ENCODE data around the gene DCUN1D5. TPM values are rescaled to one million over a fixed set of nuclear protein-coding genes. Genes with fewer than 3 reads are reported as not detected.
A peak's percentile ranks its signal among the peaks of the same experiment; 100 is the strongest.

DCUN1D5 gene
- total and polyA plus RNA-seq, 2 experiments from 2014 or later: 136 to 189 TPM

GRCh38 chr11:103076361-103076760 lies 15.6 kb downstream of the DCUN1D5 start:
- peaks cover 27% of the 10 kb centered on the region for H4K20me1 ChIP-seq (replicated peaks; ENCODE audit: insufficient read depth)
- peaks cover 45% of the 10 kb centered on the region for H3K36me3 ChIP-seq (ENCODE audit: insufficient read depth)
- H3K9me2 ChIP-seq (ENCODE audit: insufficient read depth): no peaks in the 10 kb centered on the region
- no peaks in the 10 kb centered on the region for H3K27me3 ChIP-seq (ENCODE audit: insufficient read depth)
- no peak overlapping the region for H3K4me2 ChIP-seq
- no peaks in the 10 kb centered on the region for H3F3A ChIP-seq (replicated peaks; ENCODE audit: low read depth)
- Mint-ChIP-seq H3K9me3 (no peaks in the 10 kb centered on the region), H3K27me3 (ENCODE audit: insufficient read depth, low read depth, poor library complexity) (no peaks in the 10 kb centered on the region), H3K36me3 (ENCODE audit: low read depth) (peaks cover 84% of the 10 kb centered on the region), H3K4me1 (no peaks in the 10 kb centered on the region), H3K4me3 (no peak overlapping the region), H3K27ac (no peak overlapping the region)
- TF ChIP-seq ZNF331 (CRISPR knock-in tag; IDR thresholded peaks at IDR 0.05; ENCODE audit: low read depth): no peak
- no peak for TF ChIP-seq POLR2AphosphoS5 (IDR thresholded peaks at IDR 0.05; ENCODE audit: low read depth)
- no peak for TF ChIP-seq JUNB (IDR thresholded peaks at IDR 0.05; ENCODE audit: unreplicated experiment)
- TF ChIP-seq CREB1 (CRISPR knock-in tag; IDR thresholded peaks at IDR 0.05; ENCODE audit: low read depth): no peak
- no peak for TF ChIP-seq NANOG (IDR thresholded peaks at IDR 0.05; ENCODE audit: borderline replicate concordance)
- no peak for TF ChIP-seq EZH2phosphoT487 (IDR thresholded peaks at IDR 0.05; ENCODE audit: unreplicated experiment)
- no peak for ATAC-seq
- no peak overlapping the region for H2AFZ ChIP-seq
- H3K4me3 ChIP-seq: no peak overlapping the region
- H3K79me2 ChIP-seq (replicated peaks; ENCODE audit: insufficient read depth): peaks cover 98% of the 10 kb centered on the region
- no peak for DNase-seq (ENCODE audit: low spot score)
- no peaks in the 10 kb centered on the region for H3K4me1 ChIP-seq (ENCODE audit: insufficient read depth)
- 0 out of 2 replicates have a peak overlapping the region, but pooled peaks have one; percentile 51 for H3K27ac ChIP-seq (ENCODE audit: low read depth)

DNA sequence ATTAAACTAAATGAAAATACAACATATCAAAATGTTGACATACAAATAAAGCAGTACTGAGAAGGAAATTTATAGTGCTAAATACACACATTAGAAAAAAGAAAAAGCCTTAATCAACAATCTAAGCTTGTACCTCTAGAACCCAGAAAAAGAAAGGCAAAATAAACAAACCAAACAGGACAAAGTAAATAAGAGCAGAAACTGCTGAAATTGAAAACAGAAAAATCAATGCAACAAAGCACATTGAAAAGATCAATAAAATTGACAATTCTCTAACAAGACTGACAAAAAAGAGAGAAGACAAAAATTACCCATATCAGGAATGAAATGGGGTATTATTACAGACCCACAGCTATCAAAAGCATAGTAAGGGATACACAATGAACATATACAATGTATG lies 21.0 kb downstream of the DCUN1D5 start:
- Mint-ChIP-seq H3K9me3 (no peaks in the 10 kb centered on the region), H3K4me1 (peaks cover 16% of the 10 kb centered on the region), H3K4me3 (no peak overlapping the region), H3K27me3 (ENCODE audit: insufficient read depth, low read depth, poor library complexity) (no peaks in the 10 kb centered on the region), H3K36me3 (ENCODE audit: low read depth) (peaks cover 43% of the 10 kb centered on the region), H3K27ac (peak overlapping the region; percentile 3)
- no peak overlapping the region for H3K27ac ChIP-seq (ENCODE audit: low read depth)
- no peak overlapping the region for H3K4me3 ChIP-seq
- H3K9me2 ChIP-seq (ENCODE audit: insufficient read depth): no peaks in the 10 kb centered on the region
- no peaks in the 10 kb centered on the region for H3F3A ChIP-seq (replicated peaks; ENCODE audit: low read depth)
- no peak overlapping the region for H2AFZ ChIP-seq
- DNase-seq (ENCODE audit: low spot score): no peak
- peaks cover 6% of the 10 kb centered on the region; the same call in 1 of the 2 replicates for H3K36me3 ChIP-seq (ENCODE audit: insufficient read depth)
- H3K4me2 ChIP-seq: no peak overlapping the region
- TF ChIP-seq CTCF (conservative IDR thresholded peaks at IDR 0.05; ENCODE audit: low read depth in 2 of 2): no peak
- no peak for TF ChIP-seq ETS1 (IDR thresholded peaks at IDR 0.05)
- no peak for TF ChIP-seq STAT1 (IDR thresholded peaks at IDR 0.05; ENCODE audit: unreplicated experiment)
- TF ChIP-seq ZNF462 (CRISPR knock-in tag; IDR thresholded peaks at IDR 0.05): no peak
- TF ChIP-seq ZNF114 (CRISPR knock-in tag; IDR thresholded peaks at IDR 0.05): no peak
- no peak for TF ChIP-seq NANOG (IDR thresholded peaks at IDR 0.05; ENCODE audit: borderline replicate concordance)
- no peak for TF ChIP-seq EZH2 (IDR thresholded peaks at IDR 0.05; ENCODE audit: low read depth, unreplicated experiment)
- no peak for TF ChIP-seq POLR2AphosphoS5 (IDR thresholded peaks at IDR 0.05; ENCODE audit: low read depth)
- no peaks in the 10 kb centered on the region for H3K27me3 ChIP-seq (ENCODE audit: insufficient read depth)
- H4K20me1 ChIP-seq (replicated peaks; ENCODE audit: insufficient read depth): peaks cover 30% of the 10 kb centered on the region
- no peaks in the 10 kb centered on the region for H3K4me1 ChIP-seq (ENCODE audit: insufficient read depth)
- peaks cover 91% of the 10 kb centered on the region for H3K79me2 ChIP-seq (replicated peaks; ENCODE audit: insufficient read depth)
- no peak for ATAC-seq
